ENCODE measurements around the gene SETBP1.

Gene SETBP1

DNA sequence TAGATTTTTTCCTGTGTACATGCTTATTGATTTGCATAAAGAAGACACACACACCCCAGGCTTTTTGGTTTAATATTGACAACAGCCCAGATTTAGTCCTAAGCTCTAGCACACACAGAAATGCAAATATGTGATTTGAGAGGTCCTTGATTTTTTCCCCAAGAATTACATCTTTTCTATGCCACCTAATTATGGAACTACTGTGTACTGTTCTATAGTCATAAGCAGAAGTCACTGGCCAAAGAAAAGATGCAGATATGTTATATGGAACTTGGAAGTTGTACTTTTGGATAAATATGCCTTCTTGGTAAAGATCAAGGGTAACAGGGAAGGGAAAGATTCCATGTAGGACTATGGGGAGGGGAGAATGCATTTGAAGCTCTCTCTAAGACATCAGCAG, 105.6 kb downstream of the SETBP1 start:
- Histone ChIP-seq H3K27me3 (replicated peaks in 2 of 5; ENCODE audit: control insufficient read depth in 4 of 5, insufficient read depth in 5 of 5, low read length in 4 of 5) (no peaks in the 10 kb centered on the region), H3K27ac (ENCODE audit: insufficient read depth in 1 of 2, low read depth in 1 of 2, low read length in 2 of 2, poor library complexity in 1 of 2, severe bottlenecking in 2 of 2) (no peak overlapping the region), H3K9me3 (ENCODE audit: control extremely low read depth in 1 of 5, control insufficient read depth in 4 of 5, insufficient read depth in 2 of 5, low read depth in 1 of 5, low read length in 4 of 5) (no peaks in the 10 kb centered on the region), H3K4me1 (ENCODE audit: control extremely low read depth in 1 of 4, control insufficient read depth in 4 of 4, insufficient read depth in 4 of 4, low read length in 3 of 4) (no peaks in the 10 kb centered on the region), H3K36me3 (ENCODE audit: control insufficient read depth in 4 of 4, insufficient read depth in 4 of 4, low read length in 3 of 4) (peaks cover 0 to 2% (median 0%) of the 10 kb centered on the region in 4 experiments), H3K4me3 (ENCODE audit: control insufficient read depth in 1 of 7, extremely low read depth in 1 of 7, insufficient read depth in 4 of 7, low read depth in 2 of 7, low read length in 6 of 7) (no peak overlapping the region)
- ChIA-PET CTCF (interaction anchor here (0.8 kb wide), 1 partner anchor 427 kb away, joined by 3 read pairs; no protein-coding TSS in a partner anchor), POLR2A (no interaction called here)
- no peak for DNase-seq

DNA sequence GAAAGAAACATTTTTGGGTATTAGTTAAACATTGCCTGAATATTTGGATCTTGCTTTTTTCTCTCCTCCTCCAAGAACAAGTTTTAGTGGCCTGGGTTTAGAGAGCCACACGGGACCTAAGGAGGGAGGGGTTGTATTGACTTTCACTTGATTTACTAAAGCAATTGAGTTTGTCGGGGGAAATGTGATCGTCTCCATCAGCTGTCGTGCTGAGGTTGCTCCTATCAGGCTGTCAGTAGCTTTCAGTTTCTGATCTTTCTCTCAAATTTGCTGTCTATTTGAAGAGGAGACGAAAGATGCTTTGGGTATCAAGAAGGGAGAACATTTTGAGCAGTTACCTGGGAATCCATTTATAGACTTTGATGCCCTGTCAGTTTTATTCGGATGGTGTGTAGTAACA, 106.0 kb downstream of the SETBP1 start:
- Histone ChIP-seq H3K4me3 (ENCODE audit: control insufficient read depth in 1 of 7, extremely low read depth in 1 of 7, insufficient read depth in 4 of 7, low read depth in 2 of 7, low read length in 6 of 7) (no peak overlapping the region), H3K9me3 (ENCODE audit: control extremely low read depth in 1 of 5, control insufficient read depth in 4 of 5, insufficient read depth in 2 of 5, low read depth in 1 of 5, low read length in 4 of 5) (no peaks in the 10 kb centered on the region), H3K36me3 (ENCODE audit: control insufficient read depth in 4 of 4, insufficient read depth in 4 of 4, low read length in 3 of 4) (peaks cover 0 to 2% (median 0%) of the 10 kb centered on the region in 4 experiments), H3K27me3 (replicated peaks in 2 of 5; ENCODE audit: control insufficient read depth in 4 of 5, insufficient read depth in 5 of 5, low read length in 4 of 5) (no peaks in the 10 kb centered on the region), H3K4me1 (ENCODE audit: control extremely low read depth in 1 of 4, control insufficient read depth in 4 of 4, insufficient read depth in 4 of 4, low read length in 3 of 4) (no peaks in the 10 kb centered on the region), H3K27ac (ENCODE audit: insufficient read depth in 1 of 2, low read depth in 1 of 2, low read length in 2 of 2, poor library complexity in 1 of 2, severe bottlenecking in 2 of 2) (no peak overlapping the region)
- ChIA-PET POLR2A (no interaction called here), CTCF (interaction anchor here (0.8 kb wide), 1 partner anchor 426 kb away, joined by 3 read pairs; no protein-coding TSS in a partner anchor)
- no peak for DNase-seq
- WGBS (ENCODE audit: insufficient coverage), result 93% methylated on average over 5 of the region's 6 CpGs

DNA sequence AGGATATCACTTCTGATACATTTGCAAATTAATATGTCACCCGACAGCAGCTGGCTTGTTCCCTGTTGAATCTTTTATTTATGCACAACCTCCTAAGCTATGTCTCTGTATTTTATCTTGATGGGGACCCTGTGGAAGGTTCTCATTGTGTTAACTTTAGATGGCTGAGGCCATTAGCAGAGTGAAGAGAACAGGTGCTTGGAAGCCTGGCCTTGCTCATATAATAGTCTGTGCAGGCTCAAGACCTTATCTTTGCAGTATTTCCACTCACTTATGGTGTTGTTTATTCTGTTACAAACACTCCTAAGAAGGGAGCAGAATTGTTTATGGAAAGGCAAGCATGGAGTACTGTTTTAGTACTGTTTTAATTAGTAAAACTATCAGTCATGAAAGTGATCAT, 107.6 kb downstream of the SETBP1 start:
- ChIA-PET CTCF (no interaction called here), POLR2A (no interaction called here)
- no peak overlapping the region for H3K4me3 ChIP-seq (ENCODE audit: control insufficient read depth in 1 of 7, extremely low read depth in 1 of 7, insufficient read depth in 4 of 7, low read depth in 2 of 7, low read length in 6 of 7)
- H3K27me3 ChIP-seq (replicated peaks in 2 of 5; ENCODE audit: control insufficient read depth in 4 of 5, insufficient read depth in 5 of 5, low read length in 4 of 5), result no peaks in the 10 kb centered on the region
- H3K4me1 ChIP-seq (ENCODE audit: control extremely low read depth in 1 of 4, control insufficient read depth in 4 of 4, insufficient read depth in 4 of 4, low read length in 3 of 4), result no peaks in the 10 kb centered on the region
- H3K36me3 ChIP-seq (ENCODE audit: control insufficient read depth in 4 of 4, insufficient read depth in 4 of 4, low read length in 3 of 4), result peaks cover 0 to 2% (median 0%) of the 10 kb centered on the region in 4 experiments
- H3K9me3 ChIP-seq (ENCODE audit: control extremely low read depth in 1 of 5, control insufficient read depth in 4 of 5, insufficient read depth in 2 of 5, low read depth in 1 of 5, low read length in 4 of 5), result no peaks in the 10 kb centered on the region
- WGBS (ENCODE audit: insufficient coverage), result no CpG with 5 or more reads among the region's 1 CpG
- H3K27ac ChIP-seq (ENCODE audit: insufficient read depth in 1 of 2, low read depth in 1 of 2, low read length in 2 of 2, poor library complexity in 1 of 2, severe bottlenecking in 2 of 2), result no peak overlapping the region
- DNase-seq, result no peak

DNA sequence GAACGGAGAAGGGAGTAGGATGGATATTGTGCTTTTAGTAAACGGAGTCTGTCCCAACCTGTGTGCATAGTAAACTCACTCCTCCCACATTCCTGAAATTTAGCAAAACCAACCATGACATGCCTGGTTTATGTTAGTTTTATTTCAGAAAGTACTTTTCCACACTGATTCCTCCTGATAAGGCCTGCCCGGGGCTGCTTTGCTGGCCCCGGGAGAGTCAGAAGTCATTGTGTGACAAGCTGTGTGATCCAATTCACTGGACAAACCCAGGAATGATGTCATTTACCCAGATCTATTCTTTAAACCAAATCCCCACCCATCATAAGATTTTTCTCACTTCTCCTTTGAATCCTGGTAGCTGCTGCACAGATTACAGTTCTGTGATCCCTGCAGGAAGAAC, 109.0 kb downstream of the SETBP1 start:
- POLR2A ChIA-PET, result no interaction called here

DNA sequence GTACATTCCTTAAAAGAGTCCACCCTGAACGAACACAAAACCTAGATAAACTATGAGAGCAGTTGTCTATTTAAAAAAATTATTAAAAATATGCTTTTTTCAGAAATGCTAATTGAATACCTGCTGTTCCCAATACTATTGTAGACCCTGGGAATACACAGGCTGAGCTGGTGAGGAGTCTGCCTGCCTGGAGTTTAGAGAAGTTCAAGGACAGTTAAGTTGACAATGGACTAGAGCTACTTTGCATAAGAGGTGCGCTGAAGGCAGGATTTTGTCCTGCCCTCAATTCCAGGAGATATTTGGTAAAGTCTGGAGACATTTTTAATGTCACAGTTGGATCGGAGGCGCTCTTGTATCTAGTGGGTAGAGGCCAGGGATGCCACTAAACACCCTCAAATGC, 110.2 kb downstream of the SETBP1 start:
- Histone ChIP-seq H3K4me1 (ENCODE audit: control extremely low read depth in 1 of 4, control insufficient read depth in 4 of 4, insufficient read depth in 4 of 4, low read length in 3 of 4) (no peaks in the 10 kb centered on the region), H3K27me3 (replicated peaks in 2 of 5; ENCODE audit: control insufficient read depth in 4 of 5, insufficient read depth in 5 of 5, low read length in 4 of 5) (no peaks in the 10 kb centered on the region), H3K9me3 (ENCODE audit: control extremely low read depth in 1 of 5, control insufficient read depth in 4 of 5, insufficient read depth in 2 of 5, low read depth in 1 of 5, low read length in 4 of 5) (no peaks in the 10 kb centered on the region), H3K36me3 (ENCODE audit: control insufficient read depth in 4 of 4, insufficient read depth in 4 of 4, low read length in 3 of 4) (no peaks in the 10 kb centered on the region), H3K4me3 (ENCODE audit: control insufficient read depth in 1 of 7, extremely low read depth in 1 of 7, insufficient read depth in 4 of 7, low read depth in 2 of 7, low read length in 6 of 7) (no peak overlapping the region), H3K27ac (ENCODE audit: insufficient read depth in 1 of 2, low read depth in 1 of 2, low read length in 2 of 2, poor library complexity in 1 of 2, severe bottlenecking in 2 of 2) (no peak overlapping the region)
- POLR2A ChIA-PET, result interaction anchor here (0.6 kb wide), 1 partner anchor 183 kb away, joined by 3 read pairs; no protein-coding TSS in a partner anchor
- no peak for DNase-seq
- CTCF ChIA-PET, result no interaction called here
- 100% methylated on average over 1 of the region's 4 CpGs for WGBS (ENCODE audit: insufficient coverage)

More for the DNA sequence above, 109.0 kb downstream of the SETBP1 start:
- WGBS (ENCODE audit: insufficient coverage), result 92% methylated on average over 2 of the region's 4 CpGs
- CTCF ChIA-PET, result no interaction called here
- H3K27me3 ChIP-seq (replicated peaks in 2 of 5; ENCODE audit: control insufficient read depth in 4 of 5, insufficient read depth in 5 of 5, low read length in 4 of 5), result no peaks in the 10 kb centered on the region
- H3K4me1 ChIP-seq (ENCODE audit: control extremely low read depth in 1 of 4, control insufficient read depth in 4 of 4, insufficient read depth in 4 of 4, low read length in 3 of 4), result no peaks in the 10 kb centered on the region
- H3K36me3 ChIP-seq (ENCODE audit: control insufficient read depth in 4 of 4, insufficient read depth in 4 of 4, low read length in 3 of 4), result no peaks in the 10 kb centered on the region
- no peak for DNase-seq
- no peak overlapping the region for H3K27ac ChIP-seq (ENCODE audit: insufficient read depth in 1 of 2, low read depth in 1 of 2, low read length in 2 of 2, poor library complexity in 1 of 2, severe bottlenecking in 2 of 2)
- no peaks in the 10 kb centered on the region for H3K9me3 ChIP-seq (ENCODE audit: control extremely low read depth in 1 of 5, control insufficient read depth in 4 of 5, insufficient read depth in 2 of 5, low read depth in 1 of 5, low read length in 4 of 5)
- no peak overlapping the region for H3K4me3 ChIP-seq (ENCODE audit: control insufficient read depth in 1 of 7, extremely low read depth in 1 of 7, insufficient read depth in 4 of 7, low read depth in 2 of 7, low read length in 6 of 7)

DNA sequence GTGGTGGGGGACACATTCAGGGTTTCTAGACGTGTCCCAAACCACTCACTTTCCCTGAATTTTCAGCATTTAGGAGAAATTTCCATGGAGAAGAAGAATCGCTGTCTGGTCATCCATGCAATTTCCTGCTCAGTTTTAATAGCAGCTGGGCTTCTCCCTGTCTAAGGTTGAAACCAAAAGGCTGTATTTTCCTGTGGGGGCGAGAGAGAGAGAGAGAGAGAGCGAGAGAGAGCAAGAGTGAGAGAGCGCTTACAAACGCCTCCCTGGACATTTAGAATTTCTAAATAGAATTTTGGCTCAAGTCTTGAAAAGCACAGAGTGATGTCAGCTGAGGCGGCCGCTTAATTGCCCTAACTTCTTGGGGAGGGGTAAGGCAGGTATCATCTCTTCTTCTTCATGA, 110.8 kb downstream of the SETBP1 start:
- CTCF ChIA-PET, result no interaction called here
- H3K36me3 ChIP-seq (ENCODE audit: control insufficient read depth in 4 of 4, insufficient read depth in 4 of 4, low read length in 3 of 4), result no peaks in the 10 kb centered on the region

DNA sequence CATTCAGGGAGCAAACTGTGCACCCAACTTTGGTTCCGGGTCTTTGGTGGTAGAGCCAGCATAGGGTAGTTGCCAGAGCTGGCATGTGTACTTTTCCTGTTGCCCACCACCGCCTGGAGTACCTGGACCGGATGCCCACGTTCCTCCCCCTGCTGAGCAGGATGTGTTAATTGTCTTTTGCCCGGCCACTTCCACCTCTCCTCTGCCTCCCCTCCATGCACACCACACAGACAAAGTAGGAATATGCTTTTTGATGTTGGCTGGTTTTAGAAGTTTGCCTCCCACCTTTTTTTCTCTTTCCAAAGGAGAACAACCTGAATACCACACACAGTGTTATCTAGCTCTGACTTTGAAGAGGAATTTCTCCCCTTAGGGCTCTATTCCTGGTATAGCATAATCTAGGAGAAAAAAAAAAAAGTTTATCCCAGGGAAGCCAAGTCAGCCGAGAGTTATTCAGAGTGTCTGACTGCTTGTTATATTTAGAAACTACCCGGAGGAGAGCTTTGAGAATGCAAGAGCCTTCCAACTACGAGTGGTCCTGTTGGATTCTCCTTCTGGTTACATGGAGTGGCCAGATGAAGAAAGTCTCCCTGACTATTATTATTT, 111.9 kb downstream of the SETBP1 start:
- H3K36me3 ChIP-seq (ENCODE audit: control insufficient read depth in 4 of 4, insufficient read depth in 4 of 4, low read length in 3 of 4), result no peaks in the 10 kb centered on the region
- H3K27me3 ChIP-seq (replicated peaks in 2 of 5; ENCODE audit: control insufficient read depth in 4 of 5, insufficient read depth in 5 of 5, low read length in 4 of 5), result no peaks in the 10 kb centered on the region
- H3K4me3 ChIP-seq (ENCODE audit: control insufficient read depth in 1 of 7, extremely low read depth in 1 of 7, insufficient read depth in 4 of 7, low read depth in 2 of 7, low read length in 6 of 7), result no peak overlapping the region
- WGBS (ENCODE audit: insufficient coverage), result 91% methylated on average over 6 of the region's 8 CpGs
- H3K9me3 ChIP-seq (ENCODE audit: control extremely low read depth in 1 of 5, control insufficient read depth in 4 of 5, insufficient read depth in 2 of 5, low read depth in 1 of 5, low read length in 4 of 5), result no peaks in the 10 kb centered on the region
- CTCF ChIA-PET, result no interaction called here
- no peak overlapping the region for H3K27ac ChIP-seq (ENCODE audit: insufficient read depth in 1 of 2, low read depth in 1 of 2, low read length in 2 of 2, poor library complexity in 1 of 2, severe bottlenecking in 2 of 2)
- POLR2A ChIA-PET, result interaction anchor here (0.6 kb wide), 1 partner anchor 47 kb away, joined by 6 read pairs; no protein-coding TSS in a partner anchor
- DNase-seq, result no peak
- H3K4me1 ChIP-seq (ENCODE audit: control extremely low read depth in 1 of 4, control insufficient read depth in 4 of 4, insufficient read depth in 4 of 4, low read length in 3 of 4), result no peaks in the 10 kb centered on the region

More for the DNA sequence above, 110.8 kb downstream of the SETBP1 start:
- H3K4me3 ChIP-seq (ENCODE audit: control insufficient read depth in 1 of 7, extremely low read depth in 1 of 7, insufficient read depth in 4 of 7, low read depth in 2 of 7, low read length in 6 of 7), result no peak overlapping the region
- H3K27me3 ChIP-seq (replicated peaks in 2 of 5; ENCODE audit: control insufficient read depth in 4 of 5, insufficient read depth in 5 of 5, low read length in 4 of 5), result no peaks in the 10 kb centered on the region
- H3K4me1 ChIP-seq (ENCODE audit: control extremely low read depth in 1 of 4, control insufficient read depth in 4 of 4, insufficient read depth in 4 of 4, low read length in 3 of 4), result no peaks in the 10 kb centered on the region
- 92% methylated on average over 5 of the region's 8 CpGs for WGBS (ENCODE audit: insufficient coverage)
- no peak overlapping the region for H3K27ac ChIP-seq (ENCODE audit: insufficient read depth in 1 of 2, low read depth in 1 of 2, low read length in 2 of 2, poor library complexity in 1 of 2, severe bottlenecking in 2 of 2)
- POLR2A ChIA-PET, result no interaction called here
- no peaks in the 10 kb centered on the region for H3K9me3 ChIP-seq (ENCODE audit: control extremely low read depth in 1 of 5, control insufficient read depth in 4 of 5, insufficient read depth in 2 of 5, low read depth in 1 of 5, low read length in 4 of 5)
- DNase-seq, result no peak
